GM18505 (cell line): ENCODE measurements around the gene BRCA1.
"Not testable (repeated sequence)": the region's sequence is repeated elsewhere in the genome, so short reads cannot be mapped to it uniquely, and the experiment has no call there.

ENCODE experiments used
- ATAC-seq: cut with Tn5 transposase; IDR thresholded peaks from one replicate; pipeline ENCODE4 v1.9.1; 2021; ENCODE audit not compliant: unreplicated experiment
- POLR2A ChIP-seq: IDR thresholded peaks from 4 replicates; pipeline ENCODE4 v1.6.1; 2011; ENCODE audit warnings: borderline replicate concordance; ENCODE audit not compliant: insufficient read depth, insufficient read length; ENCODE audit errors: extremely low read depth

The BRCA1 gene

DNA sequence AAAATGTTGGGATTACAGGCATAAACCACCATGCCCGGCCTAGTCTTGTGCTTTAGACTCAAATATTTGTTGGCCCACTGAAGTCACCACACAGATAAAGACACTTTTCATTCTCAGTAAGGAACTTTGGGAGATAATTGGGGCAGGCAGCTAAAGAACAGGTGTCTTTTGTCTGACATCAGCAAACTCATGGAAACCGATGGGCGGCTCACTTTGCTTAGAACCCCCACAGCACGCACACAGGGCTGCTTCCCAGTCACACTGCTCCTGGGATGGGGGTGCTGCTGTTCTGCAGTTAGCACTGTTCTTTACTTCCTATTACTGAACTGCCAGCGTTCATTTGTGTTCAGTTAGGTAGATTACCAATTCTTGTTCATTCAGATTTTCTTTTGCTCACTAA, 18.0 kb upstream of the BRCA1 start:
- no peak for TF ChIP-seq POLR2A
- no peak for ATAC-seq

DNA sequence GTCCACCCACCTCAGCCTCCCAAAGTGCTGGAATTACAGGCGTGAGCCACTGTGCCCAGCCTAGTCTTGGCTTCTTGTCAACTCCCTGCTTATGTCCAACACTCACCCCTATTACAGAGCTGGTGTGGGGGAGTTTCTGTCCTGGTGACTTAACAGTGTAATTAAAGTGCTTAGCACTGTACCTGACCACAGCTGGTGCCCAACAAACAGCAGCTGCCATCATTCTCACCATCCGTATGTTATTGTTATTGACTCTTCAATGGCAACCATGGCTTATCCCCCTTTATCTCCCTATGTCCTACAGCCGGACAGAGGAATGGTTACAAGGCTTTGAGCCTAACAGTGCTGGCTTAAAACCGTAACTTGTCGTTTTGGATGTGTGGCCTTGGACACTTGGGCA, 17.0 kb upstream of the BRCA1 start:
- no peak for TF ChIP-seq POLR2A
- no peak for ATAC-seq

DNA sequence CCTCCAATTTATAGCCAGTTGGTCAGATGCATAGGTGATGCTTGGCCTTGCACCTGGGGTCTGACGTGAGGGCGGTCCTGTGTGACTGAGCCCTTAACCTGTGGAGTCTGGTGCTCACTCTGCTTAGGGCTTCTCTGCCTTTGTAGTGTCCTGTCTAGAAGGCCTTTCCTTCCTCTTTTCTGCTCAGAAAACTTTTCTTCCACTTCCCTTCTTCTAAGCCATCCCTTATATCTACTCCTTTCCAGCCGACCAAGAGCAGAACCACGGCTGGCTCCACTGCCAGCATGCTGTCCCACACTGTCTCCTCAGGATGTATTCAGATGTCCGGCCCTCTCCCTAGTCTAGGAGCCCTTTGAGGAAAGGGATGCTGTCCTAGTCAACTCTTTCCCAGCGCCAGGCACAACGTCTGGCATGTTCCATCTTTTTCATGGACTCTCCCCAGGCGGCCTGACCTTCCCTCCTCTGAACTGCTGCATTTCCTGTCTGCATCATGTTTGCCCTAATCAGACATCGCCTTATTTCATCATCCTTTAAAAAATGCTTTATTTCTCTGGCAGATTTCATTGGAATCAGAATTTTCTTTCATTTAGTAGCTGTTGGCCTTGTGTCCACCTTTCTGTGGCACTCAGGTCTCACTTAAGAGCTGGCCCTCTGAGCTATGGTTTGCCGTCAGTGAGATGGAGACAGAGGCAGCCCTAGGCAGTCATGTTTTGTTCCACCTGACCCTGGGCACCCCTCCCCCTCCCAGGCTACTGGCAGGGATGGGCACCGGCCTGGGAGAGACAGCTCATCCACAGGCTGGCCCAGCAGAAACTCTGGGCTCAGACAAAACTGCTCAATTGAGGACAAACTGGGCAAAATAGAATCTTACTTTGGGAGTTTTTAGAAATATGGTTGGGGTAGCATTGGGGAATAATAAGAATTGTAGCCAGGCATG, 15.5 kb upstream of the BRCA1 start:
- no peak for TF ChIP-seq POLR2A
- no peak for ATAC-seq

DNA sequence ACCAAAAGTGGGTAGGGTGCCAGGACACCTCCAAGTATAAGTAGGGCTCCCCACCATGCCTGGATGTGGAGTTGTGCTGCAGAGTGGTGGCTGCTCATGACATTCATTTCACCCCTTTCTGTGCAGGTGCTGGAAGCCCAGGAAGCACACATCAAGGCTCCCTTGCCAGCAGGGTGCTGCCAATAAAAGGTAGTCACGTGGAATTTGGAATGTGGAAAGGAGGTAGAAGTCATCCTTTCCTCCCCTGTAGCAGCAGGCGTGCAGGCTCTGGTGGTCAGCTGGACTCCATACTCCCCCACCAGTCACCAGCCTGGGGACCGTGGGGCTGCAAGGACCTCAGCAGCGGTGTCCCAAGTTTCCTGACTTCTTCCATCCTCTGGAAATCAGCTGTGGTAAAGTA, 13.4 kb upstream of the BRCA1 start:
- not testable (repeated sequence) for ATAC-seq

DNA sequence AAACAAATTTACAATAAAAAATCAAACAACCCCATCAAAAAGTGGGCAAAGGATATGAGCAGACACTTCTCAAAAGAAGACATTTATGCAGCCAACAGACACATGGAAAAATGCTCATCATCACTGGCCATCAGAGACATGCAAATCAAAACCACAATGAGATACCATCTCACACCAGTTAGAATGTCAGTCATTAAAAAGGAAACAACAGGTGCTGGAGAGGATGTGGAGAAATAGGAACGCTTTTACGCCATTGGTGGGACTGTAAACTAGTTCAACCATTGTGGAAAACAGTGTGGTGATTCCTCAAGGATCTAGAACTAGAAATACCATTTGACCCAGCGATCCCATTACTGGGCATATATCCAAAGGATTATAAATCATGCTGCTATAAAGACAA, 11.4 kb upstream of the BRCA1 start:
- not testable (repeated sequence) for ATAC-seq

DNA sequence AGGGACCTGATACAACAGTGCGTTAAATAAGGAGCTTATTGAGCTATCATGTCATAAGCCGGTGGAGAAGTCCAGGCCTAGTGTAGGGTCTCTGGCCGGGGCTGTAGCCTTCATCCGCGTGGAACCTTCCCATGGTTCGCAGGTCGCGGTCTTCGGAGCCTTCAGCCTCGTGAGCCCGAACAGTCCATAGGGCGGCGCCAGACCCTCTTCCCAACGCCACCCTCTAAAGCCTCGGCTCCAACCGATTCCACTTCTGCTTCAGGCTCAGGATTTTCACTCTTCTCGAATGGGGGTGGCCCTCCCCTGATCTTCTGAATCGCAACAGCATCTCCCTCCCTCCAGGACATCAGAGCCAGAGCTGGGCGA, 10.3 kb upstream of the BRCA1 start:
- no peak for TF ChIP-seq POLR2A
- ATAC-seq: no peak

DNA sequence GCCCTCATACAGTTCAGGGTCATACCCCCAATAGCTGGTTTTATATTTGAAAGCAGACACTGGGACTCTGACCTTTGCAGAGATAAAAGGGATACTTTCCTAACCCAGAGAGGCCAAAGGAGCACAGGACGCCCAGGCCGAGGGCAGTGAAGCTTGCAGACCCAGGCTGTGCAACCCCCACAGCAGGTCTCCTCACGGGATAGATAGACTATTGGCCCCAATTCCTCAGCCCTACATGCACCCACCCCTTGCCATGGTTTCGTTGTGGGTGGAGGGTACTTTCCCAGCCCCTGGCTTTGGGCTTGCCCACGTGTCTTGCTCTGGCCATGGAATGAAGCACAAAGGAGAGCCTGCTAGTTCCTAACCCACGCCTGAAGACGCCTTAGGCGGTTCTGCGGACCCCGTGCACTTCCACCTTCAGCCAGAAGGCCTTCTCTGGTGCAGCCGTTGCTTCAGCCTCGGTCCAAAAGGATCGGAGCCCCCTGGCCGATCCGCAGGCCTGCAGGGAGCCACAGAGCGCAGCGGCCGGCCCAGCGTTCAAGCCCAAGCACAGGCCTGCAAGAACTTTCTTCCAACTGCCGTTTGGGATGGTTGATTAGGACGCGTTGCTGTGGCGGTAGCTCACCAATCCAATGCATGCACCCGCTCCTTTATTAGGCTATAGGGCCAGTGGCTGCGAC, 9.8 kb upstream of the BRCA1 start:
- TF ChIP-seq POLR2A: no peak
- ATAC-seq: no peak

DNA sequence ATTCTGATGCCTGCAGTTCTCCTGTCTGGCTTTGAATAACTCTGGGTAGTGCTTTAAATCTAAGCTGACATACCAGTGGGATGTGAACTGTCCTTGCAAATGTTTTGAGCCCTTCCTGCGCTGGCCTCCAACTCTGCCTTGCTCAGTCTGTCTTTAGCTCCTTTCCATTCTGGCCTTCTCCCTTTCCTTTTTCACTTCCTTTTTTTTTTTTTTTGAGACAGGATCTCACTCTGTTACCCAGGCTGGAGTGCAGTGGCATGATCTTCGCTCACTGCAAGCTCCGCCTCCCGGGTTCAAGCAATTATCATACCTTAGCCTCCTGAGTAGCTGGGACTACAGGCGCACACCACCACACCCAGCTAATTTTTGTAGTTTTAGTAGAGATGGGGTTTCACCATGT, 8.3 kb upstream of the BRCA1 start:
- ATAC-seq: not testable (repeated sequence)

DNA sequence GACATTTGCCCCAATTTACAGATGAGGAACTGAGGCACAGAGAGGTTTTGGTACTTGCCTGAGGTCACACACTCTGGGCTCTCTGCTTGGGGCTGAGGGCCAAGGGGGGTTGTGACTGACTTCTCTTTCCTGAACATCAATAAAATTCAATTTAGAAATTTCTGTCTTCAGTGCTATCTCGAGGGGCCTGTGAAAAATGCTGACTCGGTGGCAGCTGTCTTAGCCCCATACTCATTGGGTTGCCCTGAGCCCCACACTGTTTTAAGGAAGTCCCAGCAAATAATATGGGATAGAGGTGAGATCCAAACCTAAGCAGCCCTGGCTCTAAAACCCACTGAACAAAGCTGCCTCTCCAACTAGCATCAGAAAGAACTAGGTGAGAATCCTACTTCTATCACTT, 7.0 kb upstream of the BRCA1 start:
- ATAC-seq: no peak
- TF ChIP-seq POLR2A: no peak

DNA sequence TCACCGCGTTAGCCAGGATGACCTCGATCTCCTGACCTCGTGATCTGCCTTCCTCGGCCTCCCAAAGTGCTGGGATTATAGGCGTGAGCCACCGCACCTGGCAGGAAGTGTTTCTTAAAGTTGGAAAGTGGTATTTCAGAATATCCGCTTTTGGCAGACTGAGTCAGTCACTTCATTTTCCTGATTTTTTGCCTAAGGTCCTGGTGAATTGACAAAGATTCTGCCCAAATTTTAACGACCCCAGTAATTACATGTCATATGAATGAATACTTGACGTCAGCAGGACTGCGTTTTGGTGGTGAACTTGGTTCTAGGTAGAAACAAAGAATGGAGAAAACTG, 4.5 kb upstream of the BRCA1 start:
- no peak for ATAC-seq
- no peak for TF ChIP-seq POLR2A

DNA sequence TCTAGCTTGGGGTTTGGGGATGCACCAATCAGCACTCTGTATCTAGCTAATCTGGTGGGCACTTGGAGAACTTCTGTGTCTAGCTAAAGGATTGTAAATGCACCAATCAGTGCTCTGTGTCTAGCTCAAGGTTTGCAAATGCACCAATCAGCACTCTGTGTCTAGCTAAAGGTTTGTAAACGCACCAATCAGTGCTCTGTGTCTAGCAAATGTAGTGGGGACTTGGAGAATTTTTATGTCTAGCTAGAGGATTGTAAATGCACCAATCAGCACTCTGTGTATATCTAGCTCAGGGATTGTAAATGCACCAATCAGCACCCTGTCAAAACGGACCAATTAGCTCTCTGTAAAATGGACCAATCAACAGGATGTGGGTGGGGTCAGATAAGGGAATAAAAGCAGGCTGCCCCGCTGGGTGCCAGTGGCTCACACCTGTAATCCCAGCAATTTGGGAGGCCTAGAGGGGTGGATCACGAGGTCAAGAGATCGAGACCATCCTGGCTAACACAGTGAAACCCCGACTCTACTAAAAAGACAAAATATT, 2.2 kb upstream of the BRCA1 start:
- not testable (repeated sequence) for ATAC-seq

DNA sequence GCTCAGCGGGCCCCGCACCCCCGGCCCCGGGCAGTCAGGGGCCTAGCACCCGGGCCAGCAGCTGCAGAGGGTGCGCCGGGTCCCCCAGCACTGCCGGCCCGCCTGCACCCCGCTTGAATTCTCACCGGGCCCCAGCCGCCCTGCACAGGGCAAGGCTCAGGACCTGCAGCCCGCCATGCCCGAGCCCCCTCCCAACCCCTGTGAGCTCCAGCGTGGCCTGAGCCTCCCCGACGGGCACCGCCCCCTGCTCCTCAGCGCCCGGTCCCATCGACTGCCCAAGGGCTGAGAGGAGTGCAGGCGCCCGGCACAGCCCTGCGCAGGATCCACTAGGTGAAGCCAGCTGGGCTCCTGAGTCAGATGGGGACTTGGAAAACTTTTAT, 1.7 kb upstream of the BRCA1 start:
- no peak for TF ChIP-seq POLR2A

DNA sequence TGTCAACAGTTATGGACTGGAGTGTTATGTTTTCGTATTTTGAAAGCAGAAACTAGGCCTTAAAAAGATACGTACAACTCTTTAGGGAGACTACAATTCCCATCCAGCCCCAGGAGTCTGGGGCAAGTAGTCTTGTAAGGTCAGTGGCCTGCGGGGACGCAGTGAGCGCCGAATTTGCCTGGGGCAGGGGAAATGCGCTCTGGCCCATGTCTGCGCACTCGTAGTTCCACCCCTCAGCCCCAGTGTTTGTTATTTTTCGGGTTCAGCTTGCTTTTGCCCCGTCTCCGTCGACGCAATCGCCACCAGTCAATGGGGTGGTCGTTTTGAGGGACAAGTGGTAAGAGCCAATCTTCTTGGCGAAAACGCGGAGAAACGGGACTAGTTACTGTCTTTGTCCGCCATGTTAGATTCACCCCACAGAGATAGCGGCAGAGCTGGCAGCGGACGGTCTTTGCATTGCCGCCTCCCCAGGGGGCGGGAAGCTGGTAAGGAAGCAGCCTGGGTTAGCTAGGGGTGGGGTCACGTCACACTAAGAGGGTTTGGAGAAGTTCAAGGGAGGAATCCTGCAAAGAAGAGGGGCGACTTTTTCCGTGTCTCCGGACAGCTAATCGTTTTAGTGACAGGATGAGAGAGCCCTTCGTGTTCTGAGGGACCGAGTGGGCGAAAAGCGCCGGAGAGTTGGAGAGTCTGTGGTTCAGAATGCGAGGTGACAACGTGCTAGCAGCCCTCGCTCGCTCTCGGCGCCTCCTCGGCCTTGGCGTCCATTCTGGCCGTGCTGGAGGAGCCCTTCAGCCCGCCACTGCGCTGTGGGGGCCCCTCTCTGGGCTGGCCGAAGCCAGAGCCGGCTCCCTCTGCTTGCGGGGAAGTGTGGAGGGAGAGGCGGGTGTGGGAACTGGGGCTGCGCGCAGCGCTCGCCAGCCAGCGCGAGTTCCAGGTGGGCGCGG, 1.1 kb upstream of the BRCA1 start:
- TF ChIP-seq POLR2A: no peak
- ATAC-seq: no peak

More for the DNA sequence above, 1.7 kb upstream of the BRCA1 start:
- no peak for ATAC-seq

DNA sequence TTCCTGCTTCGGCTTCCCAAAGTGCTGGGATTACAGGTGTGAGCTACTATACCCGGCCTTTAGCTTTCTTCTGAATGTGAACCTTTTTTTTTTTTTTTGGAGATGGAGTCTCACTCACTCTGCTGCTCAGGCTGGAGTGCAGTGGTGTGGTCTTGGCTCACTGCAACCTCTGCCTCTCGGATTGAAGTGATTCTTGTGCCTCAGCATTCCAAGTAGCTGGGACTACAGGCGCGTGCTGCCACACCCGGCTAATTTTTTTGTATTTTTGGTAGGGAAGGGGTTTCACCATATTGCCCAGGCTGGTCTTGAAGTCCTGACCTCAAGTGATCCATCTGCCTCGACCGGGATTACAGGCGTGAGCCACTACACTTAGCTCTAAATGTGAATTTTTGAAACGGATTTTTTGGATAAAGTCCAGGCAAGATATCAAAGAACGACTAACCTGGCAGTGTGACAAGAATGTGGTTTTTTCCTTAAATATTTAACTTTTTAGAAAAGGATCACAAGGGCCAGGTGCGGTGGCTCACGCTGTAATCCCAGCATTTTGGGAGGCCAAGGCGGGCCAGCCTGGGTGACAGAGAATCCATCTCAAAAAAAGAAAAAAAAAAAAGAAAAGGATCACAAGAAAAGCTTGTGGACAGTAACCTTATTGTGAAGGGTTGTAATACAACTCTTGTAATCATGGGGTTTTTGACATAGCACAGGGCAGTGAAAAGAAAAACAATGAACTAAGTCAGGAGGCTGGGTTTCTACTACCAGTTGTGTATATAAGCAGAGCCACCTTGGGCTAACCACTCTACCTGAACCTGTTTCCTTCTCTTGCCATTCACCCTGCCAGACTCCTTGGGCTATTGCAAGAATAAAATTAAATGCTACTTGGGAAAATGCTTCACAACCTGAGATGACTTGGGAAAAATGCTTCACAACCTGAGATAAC, 6.2 kb downstream of the BRCA1 start:
- no peak for TF ChIP-seq POLR2A
- no peak for ATAC-seq
